Suprapubic skin (tissue), 4 donors: ENCODE measurements around the gene BRD2. TPM values are rescaled to one million over a fixed set of nuclear protein-coding genes. Genes with fewer than 3 reads are reported as not detected.

Experiments used
- DNase-seq, 2 donors: peaks; one replicate each; pipeline ENCODE4 v3.0.0-alpha.2; 2019; ENCODE audit warnings: low spot score in 2 of 2
- H3K27ac ChIP-seq: fragments of 200-600 bp; sonication (generic); one replicate; pipeline ENCODE4 v1.5.1; 2019
- H3K27me3 ChIP-seq: fragments of 200-600 bp; sonication (generic); one replicate; pipeline ENCODE4 v1.5.1; 2019
- H3K36me3 ChIP-seq: fragments of 200-600 bp; sonication (generic); one replicate; pipeline ENCODE4 v1.5.1; 2019
- H3K4me1 ChIP-seq: fragments of 200-600 bp; sonication (generic); one replicate; pipeline ENCODE4 v1.5.1; 2019
- H3K4me3 ChIP-seq: fragments of 200-600 bp; sonication (generic); one replicate; pipeline ENCODE4 v1.5.1; 2019; ENCODE audit warnings: mild to moderate bottlenecking
- H3K9me3 ChIP-seq: fragments of 200-600 bp; sonication (generic); one replicate; pipeline ENCODE4 v1.5.1; 2019
- CTCF ChIP-seq, 2 donors: fragments of 200-600 bp in 1 of 2; fragments of 450-650 bp in 1 of 2; sonication (generic) in 1 of 2; IDR thresholded peaks; one replicate each; pipeline ENCODE4 v1.5.1; 2016 to 2019; ENCODE audit warnings: antibody characterized with exemption in 2 of 2, mild to moderate bottlenecking in 1 of 2, moderate library complexity in 1 of 2
- EP300 ChIP-seq: sonication (generic); formaldehyde crosslinking; IDR thresholded peaks from one replicate; pipeline ENCODE4 v1.6.1; 2017; ENCODE audit warnings: antibody characterized with exemption
- POLR2A ChIP-seq, 2 donors: fragments of 450-650 bp; IDR thresholded peaks; one replicate each; pipeline ENCODE4 v1.6.1; 2017; ENCODE audit warnings: antibody characterized with exemption in 2 of 2, mild to moderate bottlenecking in 2 of 2, moderate library complexity in 2 of 2
- POLR2AphosphoS5 ChIP-seq, 3 donors: sonication (generic); formaldehyde crosslinking; IDR thresholded peaks; one replicate each; pipeline ENCODE4 v1.6.1; 2017; ENCODE audit warnings: antibody characterized with exemption in 3 of 3
- WGBS: methylation state at CpG from one replicate; pipeline ENCODE4 v1.1.5; 2018; 5-methylcytosine and 5-hydroxymethylcytosine counted together
- total RNA-seq, 4 donors: library from RNA; depleted of rRNA; stranded (reverse); fragments of >200 nt; gene quantifications; one replicate each; pipeline ENCODE4 v1.1.0, GENCODE V29; 2016

BRD2 gene
- total RNA-seq, 4 donors from 2014 or later = 145 to 246 (median 197) TPM

DNA sequence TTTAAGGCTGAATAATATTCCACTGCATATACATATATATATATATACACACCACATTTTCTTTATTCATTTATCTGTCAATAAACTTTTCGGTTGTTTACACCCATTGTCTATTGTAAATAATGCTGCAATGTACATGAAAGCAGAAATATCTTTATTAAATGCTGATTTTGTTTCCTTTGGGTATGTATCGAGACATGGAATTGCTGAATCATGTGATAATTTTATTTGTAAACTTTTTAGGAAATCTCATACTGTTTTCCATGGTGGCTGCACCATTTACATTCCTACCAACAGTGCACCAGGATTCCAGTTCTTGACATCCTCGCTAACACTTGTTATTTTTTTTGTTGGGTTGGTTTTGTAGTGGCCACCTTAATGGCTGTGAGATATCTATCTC lies 55.1 kb downstream of the BRD2 start:
- Histone ChIP-seq H3K27me3 (no peaks in the 10 kb centered on the region), H3K4me3 (no peak overlapping the region), H3K36me3 (no peaks in the 10 kb centered on the region), H3K9me3 (no peaks in the 10 kb centered on the region), H3K4me1 (peaks cover 8% of the 10 kb centered on the region), H3K27ac (no peak overlapping the region)
- 62% methylated on average over 3 of the region's 3 CpGs for WGBS
- no peak for TF ChIP-seq POLR2A (IDR thresholded peaks at IDR 0.05)
- no peak for TF ChIP-seq CTCF (IDR thresholded peaks at IDR 0.05)
- DNase-seq = no peak

- no peak for DNase-seq
- TF ChIP-seq POLR2A (IDR thresholded peaks at IDR 0.05) (no peak), EP300 (no peak), CTCF (IDR thresholded peaks at IDR 0.05) (no peak), POLR2AphosphoS5 (IDR thresholded peaks at IDR 0.05) (no peak)
- H3K4me3 ChIP-seq = no peak overlapping the region
- peaks cover 4% of the 10 kb centered on the region for H3K4me1 ChIP-seq
- H3K9me3 ChIP-seq = no peaks in the 10 kb centered on the region
- H3K27ac ChIP-seq = no peak overlapping the region
- H3K36me3 ChIP-seq = no peaks in the 10 kb centered on the region
- H3K27me3 ChIP-seq = no peaks in the 10 kb centered on the region
These were observed 56.1 kb downstream of the BRD2 start for GRCh38 chr6:33024521-33024920.

DNA sequence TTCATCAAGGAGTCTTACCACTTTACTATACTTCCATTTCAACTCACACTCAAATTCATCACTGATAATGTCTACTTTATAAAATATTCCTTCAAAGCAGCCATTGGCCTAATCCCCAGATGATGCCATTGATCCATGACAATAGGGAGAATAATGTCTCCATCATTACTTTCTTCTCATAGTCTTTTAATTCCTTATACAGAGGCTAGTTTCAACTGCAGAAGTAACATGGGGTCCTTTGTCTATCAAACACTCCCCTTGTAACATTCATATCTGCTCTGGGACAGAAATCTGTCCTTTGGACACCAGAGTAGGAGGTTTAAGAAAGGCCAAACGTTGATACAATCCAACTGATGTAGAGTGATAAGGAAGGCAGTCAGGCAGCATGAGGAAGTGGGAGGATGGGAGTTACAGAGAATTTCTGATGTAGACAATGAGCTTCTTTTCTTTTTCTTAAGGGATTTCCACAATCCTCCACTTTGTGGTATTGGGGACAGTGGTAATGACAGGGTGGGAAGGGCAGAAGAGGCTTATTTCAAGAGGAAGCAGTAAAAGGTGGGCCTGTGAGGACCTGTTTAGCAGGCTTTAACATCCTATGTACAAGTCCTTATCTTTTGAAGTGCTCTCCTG lies 59.9 kb downstream of the BRD2 start:
- Histone ChIP-seq H3K4me3 (no peak overlapping the region), H3K27ac (peak overlapping the region; percentile 47), H3K4me1 (no peaks in the 10 kb centered on the region), H3K27me3 (no peaks in the 10 kb centered on the region), H3K9me3 (no peaks in the 10 kb centered on the region), H3K36me3 (no peaks in the 10 kb centered on the region)
- WGBS = 7% methylated on average over 1 of the region's 1 CpG
- TF ChIP-seq EP300 = no peak
- no peak for TF ChIP-seq CTCF (IDR thresholded peaks at IDR 0.05)
- TF ChIP-seq POLR2AphosphoS5 (IDR thresholded peaks at IDR 0.05) = no peak
- no peak for TF ChIP-seq POLR2A (IDR thresholded peaks at IDR 0.05)
- DNase-seq = no peak

GRCh38 chr6:33029328-33030184 lies 61.2 kb downstream of the BRD2 start:
- no peaks in the 10 kb centered on the region for H3K36me3 ChIP-seq
- no peaks in the 10 kb centered on the region for H3K4me1 ChIP-seq
- WGBS = 48% methylated on average over 6 of the region's 6 CpGs
- no peak overlapping the region for H3K4me3 ChIP-seq
- no peaks in the 10 kb centered on the region for H3K9me3 ChIP-seq
- TF ChIP-seq CTCF (IDR thresholded peaks at IDR 0.05) (no peak), POLR2A (IDR thresholded peaks at IDR 0.05) (no peak), EP300 (no peak), POLR2AphosphoS5 (IDR thresholded peaks at IDR 0.05) (no peak)
- H3K27ac ChIP-seq = peak overlapping the region; percentile 62
- H3K27me3 ChIP-seq = no peaks in the 10 kb centered on the region
- DNase-seq = no peak

- Histone ChIP-seq H3K36me3 (no peaks in the 10 kb centered on the region), H3K9me3 (no peaks in the 10 kb centered on the region), H3K27me3 (no peaks in the 10 kb centered on the region), H3K4me3 (no peak overlapping the region), H3K4me1 (no peaks in the 10 kb centered on the region), H3K27ac (peak overlapping the region; percentile 62)
- WGBS = 27% methylated on average over 3 of the region's 3 CpGs
- no peak for DNase-seq
- TF ChIP-seq POLR2A (IDR thresholded peaks at IDR 0.05) (no peak), CTCF (IDR thresholded peaks at IDR 0.05) (no peak), POLR2AphosphoS5 (IDR thresholded peaks at IDR 0.05) (no peak), EP300 (no peak)
These were observed 61.9 kb downstream of the BRD2 start for GRCh38 chr6:33030245-33030644.
